ENCODE measurements around the gene APOBEC4. TPM values are rescaled to one million over a fixed set of nuclear protein-coding genes. Genes with fewer than 3 reads are reported as not detected.

Gene APOBEC4
- polyA plus RNA-seq, 1 donor = 0.09 TPM

GRCh38 chr1:183604038-183604808 is 48.9 kb downstream of the APOBEC4 start:
- Histone ChIP-seq H3K27ac (ENCODE audit: low read length) (peak overlapping the region; percentile 57), H3K9me3 (ENCODE audit: control insufficient read depth, low read depth, low read length) (no peaks in the 10 kb centered on the region), H3K4me1 (ENCODE audit: control insufficient read depth, insufficient read depth, low read length) (peaks cover 9% of the 10 kb centered on the region), H3K4me3 (ENCODE audit: low read length) (no peak overlapping the region), H3K36me3 (ENCODE audit: control insufficient read depth, insufficient read depth, low read length) (no peaks in the 10 kb centered on the region), H3K27me3 (ENCODE audit: control insufficient read depth, insufficient read depth, low read length) (no peaks in the 10 kb centered on the region)
- no CpG with 5 or more reads among the region's 10 CpGs for WGBS (ENCODE audit: insufficient coverage, low lambda C conversion rate)
- no peak for DNase-seq

DNA sequence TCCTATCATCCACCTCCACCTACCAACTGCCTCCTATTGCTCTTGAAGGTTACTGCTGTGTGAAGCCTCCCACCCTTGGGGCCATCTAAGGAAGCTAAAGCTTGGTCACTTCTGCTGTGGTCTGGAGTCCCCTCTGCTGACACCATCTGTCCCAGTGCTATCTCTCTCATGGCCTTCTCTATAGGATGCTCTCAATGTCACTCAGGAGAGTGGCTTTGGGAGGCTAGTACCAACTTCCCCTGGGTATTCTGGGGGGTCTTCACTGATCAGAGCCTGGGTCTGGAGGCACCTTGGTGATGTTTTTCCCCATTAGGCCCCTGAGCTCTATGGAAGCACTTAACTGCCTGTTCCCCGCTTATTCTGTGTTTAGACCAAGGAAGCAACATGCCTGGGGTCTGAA is 50.6 kb downstream of the APOBEC4 start:
- H3K9me3 ChIP-seq (ENCODE audit: control insufficient read depth, low read depth, low read length) = no peaks in the 10 kb centered on the region
- WGBS (ENCODE audit: insufficient coverage, low lambda C conversion rate) = no CpG with 5 or more reads among the region's 1 CpG
- no peak overlapping the region for H3K4me3 ChIP-seq (ENCODE audit: low read length)
- peak overlapping the region; percentile 57 for H3K27ac ChIP-seq (ENCODE audit: low read length)
- no peak for DNase-seq
- no peaks in the 10 kb centered on the region for H3K36me3 ChIP-seq (ENCODE audit: control insufficient read depth, insufficient read depth, low read length)
- H3K4me1 ChIP-seq (ENCODE audit: control insufficient read depth, insufficient read depth, low read length) = peaks cover 9% of the 10 kb centered on the region
- H3K27me3 ChIP-seq (ENCODE audit: control insufficient read depth, insufficient read depth, low read length) = no peaks in the 10 kb centered on the region

DNA sequence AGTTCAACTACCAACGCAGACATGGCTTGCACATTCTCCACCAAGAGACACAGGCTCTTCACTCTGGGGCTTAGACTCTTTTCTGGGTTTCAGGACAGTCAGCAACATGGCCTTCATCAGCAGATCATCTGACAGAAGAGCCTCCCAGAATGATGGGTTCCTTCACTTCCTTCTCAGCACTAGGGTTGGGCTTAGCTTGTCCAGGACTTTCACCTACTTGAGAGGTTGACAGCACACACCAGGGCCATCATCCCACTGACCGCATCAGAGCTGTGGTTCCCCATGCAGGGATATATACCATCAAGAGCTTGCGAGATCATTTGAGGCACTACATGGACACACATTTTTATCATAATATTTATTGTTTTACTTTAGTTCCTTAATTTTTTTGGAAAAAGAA is 52.5 kb downstream of the APOBEC4 start:
- Histone ChIP-seq H3K27me3 (ENCODE audit: control insufficient read depth, insufficient read depth, low read length) (no peaks in the 10 kb centered on the region), H3K9me3 (ENCODE audit: control insufficient read depth, low read depth, low read length) (no peaks in the 10 kb centered on the region), H3K36me3 (ENCODE audit: control insufficient read depth, insufficient read depth, low read length) (no peaks in the 10 kb centered on the region), H3K4me1 (ENCODE audit: control insufficient read depth, insufficient read depth, low read length) (peaks cover 9% of the 10 kb centered on the region), H3K27ac (ENCODE audit: low read length) (no peak overlapping the region), H3K4me3 (ENCODE audit: low read length) (no peak overlapping the region)
- WGBS (ENCODE audit: insufficient coverage, low lambda C conversion rate) = 100% methylated on average over 1 of the region's 3 CpGs
- DNase-seq = no peak

DNA sequence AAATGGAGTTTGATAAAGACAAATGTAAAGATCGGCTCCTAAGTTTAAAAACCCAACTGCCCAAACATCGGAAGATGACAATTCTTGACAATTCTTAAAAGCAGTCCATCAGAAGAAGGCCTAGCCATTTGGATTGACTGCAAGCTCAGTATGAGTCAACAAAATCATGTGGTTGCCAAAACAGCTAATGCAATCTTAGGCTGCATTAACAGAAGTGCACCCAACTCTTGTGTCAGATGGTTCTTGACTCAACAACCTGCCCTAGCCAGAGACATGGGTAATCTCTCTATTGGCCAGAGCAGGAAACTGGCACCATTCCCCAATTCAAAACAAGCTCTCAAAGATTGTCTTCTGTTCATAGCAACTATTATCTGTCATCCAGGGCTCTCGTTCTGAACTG is 53.0 kb downstream of the APOBEC4 start:
- H3K9me3 ChIP-seq (ENCODE audit: control insufficient read depth, low read depth, low read length) = no peaks in the 10 kb centered on the region
- H3K27ac ChIP-seq (ENCODE audit: low read length) = no peak overlapping the region
- H3K36me3 ChIP-seq (ENCODE audit: control insufficient read depth, insufficient read depth, low read length) = no peaks in the 10 kb centered on the region
- no peak for DNase-seq
- H3K27me3 ChIP-seq (ENCODE audit: control insufficient read depth, insufficient read depth, low read length) = no peaks in the 10 kb centered on the region
- H3K4me1 ChIP-seq (ENCODE audit: control insufficient read depth, insufficient read depth, low read length) = peaks cover 9% of the 10 kb centered on the region
- no CpG with 5 or more reads among the region's 3 CpGs for WGBS (ENCODE audit: insufficient coverage, low lambda C conversion rate)
- no peak overlapping the region for H3K4me3 ChIP-seq (ENCODE audit: low read length)

GRCh38 chr1:183598386-183598785 is 54.7 kb downstream of the APOBEC4 start:
- Histone ChIP-seq H3K4me3 (ENCODE audit: low read length) (no peak overlapping the region), H3K27ac (ENCODE audit: low read length) (peak overlapping the region; percentile 18), H3K4me1 (ENCODE audit: control insufficient read depth, insufficient read depth, low read length) (peaks cover 4% of the 10 kb centered on the region), H3K36me3 (ENCODE audit: control insufficient read depth, insufficient read depth, low read length) (no peaks in the 10 kb centered on the region), H3K9me3 (ENCODE audit: control insufficient read depth, low read depth, low read length) (no peaks in the 10 kb centered on the region), H3K27me3 (ENCODE audit: control insufficient read depth, insufficient read depth, low read length) (no peaks in the 10 kb centered on the region)
- peak in 1 of 2 donors; percentile 73 for DNase-seq
- no CpG with 5 or more reads among the region's 2 CpGs for WGBS (ENCODE audit: insufficient coverage, low lambda C conversion rate)

- no peaks in the 10 kb centered on the region for H3K36me3 ChIP-seq (ENCODE audit: control insufficient read depth, insufficient read depth, low read length)
- H3K27me3 ChIP-seq (ENCODE audit: control insufficient read depth, insufficient read depth, low read length) = no peaks in the 10 kb centered on the region
- H3K4me3 ChIP-seq (ENCODE audit: low read length) = no peak overlapping the region
- no peak overlapping the region for H3K27ac ChIP-seq (ENCODE audit: low read length)
- 92% methylated on average over 4 of the region's 5 CpGs for WGBS (ENCODE audit: insufficient coverage, low lambda C conversion rate)
- H3K9me3 ChIP-seq (ENCODE audit: control insufficient read depth, low read depth, low read length) = no peaks in the 10 kb centered on the region
- H3K4me1 ChIP-seq (ENCODE audit: control insufficient read depth, insufficient read depth, low read length) = peaks cover 3% of the 10 kb centered on the region
- no peak for DNase-seq
Observed at GRCh38 chr1:183597656-183598347, 55.3 kb downstream of the APOBEC4 start.

DNA sequence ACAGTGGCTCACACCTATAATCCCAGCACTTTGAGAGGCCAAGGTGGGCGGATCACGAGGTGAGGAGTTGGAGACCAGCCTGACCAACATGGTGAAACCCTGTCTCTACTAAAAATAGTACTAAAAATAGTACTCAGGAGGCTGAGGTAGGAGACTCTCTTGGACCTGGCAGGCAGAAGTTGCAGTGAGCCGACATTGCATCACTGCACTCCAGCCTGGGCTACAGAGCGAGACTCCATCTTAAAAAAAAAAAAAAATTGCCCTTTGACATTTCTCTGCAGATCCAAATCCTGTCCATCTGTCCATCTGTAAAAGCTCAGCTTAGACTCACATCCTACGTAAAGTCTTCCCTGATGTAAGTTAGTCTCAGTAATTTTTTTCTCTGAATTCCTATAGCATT is 56.6 kb downstream of the APOBEC4 start:
- Histone ChIP-seq H3K27me3 (ENCODE audit: control insufficient read depth, insufficient read depth, low read length) (no peaks in the 10 kb centered on the region), H3K36me3 (ENCODE audit: control insufficient read depth, insufficient read depth, low read length) (no peaks in the 10 kb centered on the region), H3K27ac (ENCODE audit: low read length) (no peak overlapping the region), H3K4me3 (ENCODE audit: low read length) (no peak overlapping the region), H3K9me3 (ENCODE audit: control insufficient read depth, low read depth, low read length) (no peaks in the 10 kb centered on the region), H3K4me1 (ENCODE audit: control insufficient read depth, insufficient read depth, low read length) (peaks cover 3% of the 10 kb centered on the region)
- DNase-seq = no peak
- no CpG with 5 or more reads among the region's 5 CpGs for WGBS (ENCODE audit: insufficient coverage, low lambda C conversion rate)

Other genes with a start within 250 kb of the APOBEC4 start
- gene NMNAT2, start 234.9 kb downstream of the APOBEC4 start, polyA plus RNA-seq = 3.3 TPM
- 48.0 TPM for gene SMG7, start 180.8 kb downstream of the APOBEC4 start, polyA plus RNA-seq
- gene NCF2, start 62.9 kb downstream of the APOBEC4 start, polyA plus RNA-seq = 3.7 TPM
- 163 TPM for gene ARPC5, start 17.5 kb downstream of the APOBEC4 start, polyA plus RNA-seq
- gene RGL1, start 151.8 kb upstream of the APOBEC4 start, polyA plus RNA-seq = 45.2 TPM

Data from large intestine (tissue), 3 donors.